Liver (tissue), 9 donors: ENCODE data around the gene PKD1L1. TPM values are rescaled to one million over a fixed set of nuclear protein-coding genes. Genes with fewer than 3 reads are reported as not detected.

Source experiments
- DNase-seq: peaks from one replicate; pipeline ENCODE4 v3.0.0-alpha.2; 2017; ENCODE audit warnings: low spot score
- H3K27ac ChIP-seq, 2 donors: one replicate each; pipeline ENCODE4 v1.7.0; 2013; ENCODE audit warnings: inconsistent platforms in 2 of 2, low read length in 2 of 2, control low read depth in 1 of 2, low read depth in 1 of 2, mild to moderate bottlenecking in 1 of 2
- H3K27me3 ChIP-seq, 4 donors: one replicate each; pipeline versions ENCODE4 v1.6.1 to v1.7.0; 2013; ENCODE audit warnings: low read length in 3 of 4, inconsistent platforms in 1 of 4, mild to moderate bottlenecking in 1 of 4, moderate library complexity in 1 of 4; ENCODE audit not compliant: control insufficient read depth in 4 of 4, insufficient read depth in 4 of 4
- H3K36me3 ChIP-seq, 4 donors: one replicate each; pipeline versions ENCODE4 v1.6.1 to v1.7.0; 2013; ENCODE audit warnings: low read length in 3 of 4, mild to moderate bottlenecking in 3 of 4, low read depth in 1 of 4, moderate library complexity in 1 of 4; ENCODE audit not compliant: control insufficient read depth in 4 of 4, insufficient read depth in 3 of 4
- H3K4me1 ChIP-seq, 4 donors: one replicate each; pipeline versions ENCODE4 v1.6.1 to v1.7.0; 2013; ENCODE audit warnings: low read length in 3 of 4, mild to moderate bottlenecking in 3 of 4, moderate library complexity in 1 of 4; ENCODE audit not compliant: control insufficient read depth in 4 of 4, insufficient read depth in 4 of 4
- H3K4me3 ChIP-seq, 3 donors: one replicate each; pipeline versions ENCODE4 v1.6.1 to v1.7.0; 2013; ENCODE audit warnings: low read length in 3 of 3, control low read depth in 1 of 3, low read depth in 1 of 3, mild to moderate bottlenecking in 1 of 3
- H3K9ac ChIP-seq, 2 donors: one replicate each; pipeline ENCODE4 v1.7.0; 2013; ENCODE audit warnings: low read length in 2 of 2, mild to moderate bottlenecking in 2 of 2, moderate library complexity in 2 of 2, control low read depth in 1 of 2, low read depth in 1 of 2
- H3K9me3 ChIP-seq, 4 donors: one replicate each; pipeline versions ENCODE4 v1.6.1 to v1.7.0; 2013; ENCODE audit warnings: low read length in 3 of 4; ENCODE audit not compliant: control insufficient read depth in 4 of 4
- CTCF ChIP-seq: fragments of 150-350 bp; IDR thresholded peaks from 2 replicates; pipeline ENCODE4 v1.5.1; 2017; ENCODE audit warnings: improper control_type of control experiment, low read depth, low read length; ENCODE audit not compliant: missing input control
- FOXA2 ChIP-seq: IDR thresholded peaks from 2 replicates; pipeline ENCODE4 v1.6.1; 2016; ENCODE audit warnings: antibody characterized with exemption
- HNF4A ChIP-seq, 2 donors: conservative IDR thresholded peaks; 2 replicates each; pipeline ENCODE4 v1.6.1; 2016; ENCODE audit warnings: antibody characterized with exemption in 2 of 2, mild to moderate bottlenecking in 2 of 2
- MAX ChIP-seq: IDR thresholded peaks from 2 replicates; pipeline ENCODE4 v1.6.1; 2016; ENCODE audit warnings: antibody characterized with exemption
- NR2F2 ChIP-seq: IDR thresholded peaks from 2 replicates; pipeline ENCODE4 v1.6.1; 2016; ENCODE audit warnings: antibody characterized with exemption
- RAD21 ChIP-seq, 2 donors: IDR thresholded peaks; 2 replicates each; pipeline ENCODE4 v1.6.1; 2016; ENCODE audit warnings: antibody characterized with exemption in 2 of 2, mild to moderate bottlenecking in 2 of 2
- RXRA ChIP-seq, 2 donors: IDR thresholded peaks; 2 replicates each; pipeline ENCODE4 v1.6.1; 2017 to 2018; ENCODE audit warnings: antibody characterized with exemption in 2 of 2, mild to moderate bottlenecking in 1 of 2
- YY1 ChIP-seq: IDR thresholded peaks from 2 replicates; pipeline ENCODE4 v1.6.1; 2016; ENCODE audit warnings: antibody characterized with exemption, mild to moderate bottlenecking
- ZBTB33 ChIP-seq: IDR thresholded peaks from 2 replicates; pipeline ENCODE4 v1.6.1; 2016; ENCODE audit warnings: antibody characterized with exemption
- WGBS: extraction: QIAGEN DNeasy Blood & Tissue Kit; methylation state at CpG from one replicate; pipeline ENCODE4 v1.1.7; 2013; 5-methylcytosine and 5-hydroxymethylcytosine counted together
- polyA plus RNA-seq, 2 donors: library from polyadenylated mRNA; stranded (reverse) in 1 of 2; unstranded in 1 of 2; fragments of 200-250 nt in 1 of 2; fragments of >200 nt in 1 of 2; fragmentation: Nextera tagmentation in 1 of 2; extraction: Ambion mirVana in 1 of 2; gene quantifications; one replicate each; pipeline versions ENCODE4 v1.2.1 to v1.2.3, GENCODE V29; 2013 to 2015
- total RNA-seq, 2 donors: library from RNA; depleted of rRNA; stranded (reverse); fragments of >200 nt; gene quantifications; one replicate each; pipeline ENCODE4 v1.2.3, GENCODE V29; 2014
- TF ChIP-seq, protein P1 (sequence below): IDR thresholded peaks from 2 replicates; pipeline ENCODE4 v1.6.1; 2016; ENCODE audit warnings: antibody characterized with exemption
- TF ChIP-seq, protein P2 (sequence below): IDR thresholded peaks from 2 replicates; pipeline ENCODE4 v1.6.1; 2016; ENCODE audit warnings: antibody characterized with exemption, mild to moderate bottlenecking
- donor health status: healthy.
- donor health status: healthy.
- donor health status: healthy.
- donor health status: healthy.
- donor health status: healthy.

Gene PKD1L1
- total and polyA plus RNA-seq, 4 donors = 0.08 to 0.25 (median 0.11) TPM

DNA sequence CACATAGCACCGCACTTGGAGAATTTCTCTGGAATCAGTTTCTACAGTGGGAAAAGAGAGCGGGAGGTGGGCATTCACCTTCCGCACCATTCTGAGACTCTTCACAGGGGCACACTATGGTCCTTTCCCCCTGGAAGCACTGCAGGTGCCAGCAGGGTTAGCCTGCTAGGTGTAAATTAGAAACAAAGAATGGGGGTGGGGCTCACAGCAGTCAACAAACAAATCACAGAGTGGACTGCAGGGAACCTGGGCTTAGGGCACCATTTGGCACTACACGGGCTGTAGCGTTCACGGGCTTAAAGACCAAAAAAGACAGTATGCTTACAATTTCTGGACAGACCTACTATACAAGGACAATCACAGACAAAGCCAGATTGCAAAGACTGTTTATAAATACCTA lies 8.0 kb upstream of the PKD1L1 start:
- no peak overlapping the region for H3K27ac ChIP-seq
- H3K27me3 ChIP-seq = no peaks in the 10 kb centered on the region
- no peak overlapping the region for H3K4me3 ChIP-seq
- peaks cover 0 to 5% (median under 1%) of the 10 kb centered on the region in 4 donors for H3K4me1 ChIP-seq
- no peaks in the 10 kb centered on the region for H3K9me3 ChIP-seq
- no peak for TF ChIP-seq RAD21 (IDR thresholded peaks at IDR 0.05)
- 81% methylated on average over 6 of the region's 6 CpGs for WGBS
- no peak for DNase-seq
- no peak overlapping the region for H3K9ac ChIP-seq
- H3K36me3 ChIP-seq = peaks cover 0 to 21% (median 13%) of the 10 kb centered on the region in 4 donors

DNA sequence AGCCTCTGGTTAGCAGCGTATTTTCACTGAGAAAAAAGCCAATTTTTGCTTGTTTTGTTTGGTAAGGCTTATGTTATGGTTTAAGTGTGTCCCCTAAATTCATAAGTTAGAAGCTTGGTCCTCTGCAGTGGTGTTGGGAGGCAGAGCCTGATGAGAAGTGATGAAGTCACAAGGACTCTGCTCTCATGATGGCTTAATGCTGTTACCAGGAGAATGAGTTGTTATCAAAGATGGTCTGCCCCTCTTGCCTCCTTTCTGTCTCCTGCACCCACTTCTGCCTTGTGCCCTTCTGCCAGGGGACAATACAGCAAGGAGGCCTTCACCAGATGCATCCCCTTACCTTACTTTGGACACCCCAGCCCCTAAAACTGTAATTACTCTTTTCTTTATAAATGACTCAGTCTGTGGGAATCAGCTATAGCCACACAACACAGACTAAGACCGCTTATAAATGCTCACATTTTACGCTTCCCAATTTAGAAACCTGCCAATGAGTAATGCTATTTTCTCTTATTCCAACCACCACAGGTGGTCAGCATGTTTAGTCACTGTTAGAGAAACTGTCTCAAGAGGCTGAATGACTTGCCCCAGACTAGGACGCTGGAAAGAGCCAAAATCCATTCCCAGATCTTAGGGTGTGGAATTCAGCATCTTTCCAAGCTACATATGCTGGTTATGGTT lies 6.1 kb upstream of the PKD1L1 start:
- DNase-seq = no peak
- TF ChIP-seq ZBTB33 = no peak
- TF ChIP-seq, protein P1, sequence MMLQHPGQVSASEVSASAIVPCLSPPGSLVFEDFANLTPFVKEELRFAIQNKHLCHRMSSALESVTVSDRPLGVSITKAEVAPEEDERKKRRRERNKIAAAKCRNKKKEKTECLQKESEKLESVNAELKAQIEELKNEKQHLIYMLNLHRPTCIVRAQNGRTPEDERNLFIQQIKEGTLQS = no peak
- TF ChIP-seq RXRA (IDR thresholded peaks at IDR 0.05) = no peak
- no peak for TF ChIP-seq YY1
- no peak for TF ChIP-seq MAX
- TF ChIP-seq, protein P2, sequence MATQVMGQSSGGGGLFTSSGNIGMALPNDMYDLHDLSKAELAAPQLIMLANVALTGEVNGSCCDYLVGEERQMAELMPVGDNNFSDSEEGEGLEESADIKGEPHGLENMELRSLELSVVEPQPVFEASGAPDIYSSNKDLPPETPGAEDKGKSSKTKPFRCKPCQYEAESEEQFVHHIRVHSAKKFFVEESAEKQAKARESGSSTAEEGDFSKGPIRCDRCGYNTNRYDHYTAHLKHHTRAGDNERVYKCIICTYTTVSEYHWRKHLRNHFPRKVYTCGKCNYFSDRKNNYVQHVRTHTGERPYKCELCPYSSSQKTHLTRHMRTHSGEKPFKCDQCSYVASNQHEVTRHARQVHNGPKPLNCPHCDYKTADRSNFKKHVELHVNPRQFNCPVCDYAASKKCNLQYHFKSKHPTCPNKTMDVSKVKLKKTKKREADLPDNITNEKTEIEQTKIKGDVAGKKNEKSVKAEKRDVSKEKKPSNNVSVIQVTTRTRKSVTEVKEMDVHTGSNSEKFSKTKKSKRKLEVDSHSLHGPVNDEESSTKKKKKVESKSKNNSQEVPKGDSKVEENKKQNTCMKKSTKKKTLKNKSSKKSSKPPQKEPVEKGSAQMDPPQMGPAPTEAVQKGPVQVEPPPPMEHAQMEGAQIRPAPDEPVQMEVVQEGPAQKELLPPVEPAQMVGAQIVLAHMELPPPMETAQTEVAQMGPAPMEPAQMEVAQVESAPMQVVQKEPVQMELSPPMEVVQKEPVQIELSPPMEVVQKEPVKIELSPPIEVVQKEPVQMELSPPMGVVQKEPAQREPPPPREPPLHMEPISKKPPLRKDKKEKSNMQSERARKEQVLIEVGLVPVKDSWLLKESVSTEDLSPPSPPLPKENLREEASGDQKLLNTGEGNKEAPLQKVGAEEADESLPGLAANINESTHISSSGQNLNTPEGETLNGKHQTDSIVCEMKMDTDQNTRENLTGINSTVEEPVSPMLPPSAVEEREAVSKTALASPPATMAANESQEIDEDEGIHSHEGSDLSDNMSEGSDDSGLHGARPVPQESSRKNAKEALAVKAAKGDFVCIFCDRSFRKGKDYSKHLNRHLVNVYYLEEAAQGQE = no peak
- TF ChIP-seq NR2F2 = no peak
- TF ChIP-seq CTCF = no peak
- no peak for TF ChIP-seq HNF4A (conservative IDR thresholded peaks at IDR 0.05)
- no peak for TF ChIP-seq FOXA2
- Histone ChIP-seq H3K36me3 (peaks cover 0 to 18% (median 10%) of the 10 kb centered on the region in 4 donors), H3K27ac (no peak overlapping the region), H3K4me1 (peaks cover 0 to 5% (median 1%) of the 10 kb centered on the region in 4 donors), H3K27me3 (no peaks in the 10 kb centered on the region), H3K9me3 (no peaks in the 10 kb centered on the region), H3K4me3 (no peak overlapping the region), H3K9ac (no peak overlapping the region)
- WGBS = 95% methylated on average over 4 of the region's 4 CpGs
